AG04450 (cell line): Measurements from ENCODE around the gene MAP2K5. TPM values are rescaled to one million over a fixed set of nuclear protein-coding genes. Genes with fewer than 3 reads are reported as not detected.

Experiments
- CTCF ChIA-PET: fragments of 300-600, 350-600 bp; formaldehyde crosslinking; extraction: SDS; loops from one replicate; lab custom pipeline; 2022; ENCODE audit warnings: antibody characterized with exemption, inconsistent platforms; lab: Charles Lee
- POLR2A ChIA-PET: fragments of 350-600 bp; formaldehyde crosslinking; extraction: SDS; loops from one replicate; lab custom pipeline; 2021; ENCODE audit warnings: antibody characterized with exemption, inconsistent platforms; lab: Yijun Ruan, JAX
- DNase-seq: peaks from one replicate; pipeline ENCODE4 v3.0.0-alpha.2; 2011; ENCODE audit warnings: low read depth, low spot score
- H3K27ac ChIP-seq: one replicate; pipeline ENCODE4 v1.5.1; 2012; ENCODE audit warnings: low read depth, low read length, control low read depth
- H3K27me3 ChIP-seq: one replicate; pipeline ENCODE4 v1.6.0; 2012; ENCODE audit warnings: low read length; ENCODE audit not compliant: control insufficient read depth, insufficient read depth
- H3K4me3 ChIP-seq: 2 replicates; pipeline ENCODE4 v1.5.1; 2011; ENCODE audit warnings: mild to moderate bottlenecking, low read depth, low read length, control low read depth
- H3K9me3 ChIP-seq: 2 replicates; pipeline ENCODE4 v1.5.1; 2012; ENCODE audit warnings: low read length; ENCODE audit not compliant: control insufficient read depth, insufficient read depth
- CTCF ChIP-seq: IDR thresholded peaks from 2 replicates; pipeline ENCODE4 v1.5.1; 2011; ENCODE audit warnings: low read depth, low read length, control low read depth, inconsistent platforms
- polyA plus RNA-seq: library from polyadenylated mRNA; depleted of rRNA; stranded (reverse); fragments of >200 nt; gene quantifications from 2 replicates; pipeline ENCODE4 v1.2.3, GENCODE V29; 2011

MAP2K5 gene
- polyA plus RNA-seq, 1 experiment: 5.4 TPM

GRCh38 chr15:67606742-67607141 is 64.2 kb downstream of the MAP2K5 start:
- Histone ChIP-seq H3K27ac (no peak overlapping the region), H3K9me3 (no peaks in the 10 kb centered on the region), H3K27me3 (no peaks in the 10 kb centered on the region), H3K4me3 (no peak overlapping the region)
- TF ChIP-seq CTCF: no peak
- CTCF ChIA-PET: no interaction called here
- no peak for DNase-seq
- POLR2A ChIA-PET: no interaction called here

GRCh38 chr15:67607329-67607728 is 64.8 kb downstream of the MAP2K5 start:
- CTCF ChIA-PET: no interaction called here
- no peak for TF ChIP-seq CTCF
- no peaks in the 10 kb centered on the region for H3K27me3 ChIP-seq
- H3K4me3 ChIP-seq: no peak overlapping the region
- no peaks in the 10 kb centered on the region for H3K9me3 ChIP-seq
- no peak for DNase-seq
- no peak overlapping the region for H3K27ac ChIP-seq
- POLR2A ChIA-PET: no interaction called here

GRCh38 chr15:67607959-67608637 is 65.6 kb downstream of the MAP2K5 start:
- POLR2A ChIA-PET: no interaction called here
- H3K9me3 ChIP-seq: no peaks in the 10 kb centered on the region
- DNase-seq: no peak
- no peak for TF ChIP-seq CTCF
- no peak overlapping the region for H3K27ac ChIP-seq
- CTCF ChIA-PET: no interaction called here
- no peak overlapping the region for H3K4me3 ChIP-seq
- no peaks in the 10 kb centered on the region for H3K27me3 ChIP-seq

GRCh38 chr15:67608638-67608959 is 66.1 kb downstream of the MAP2K5 start:
- Histone ChIP-seq H3K27me3 (no peaks in the 10 kb centered on the region), H3K4me3 (no peak overlapping the region), H3K27ac (no peak overlapping the region), H3K9me3 (no peaks in the 10 kb centered on the region)
- ChIA-PET CTCF (no interaction called here), POLR2A (no interaction called here)
- no peak for TF ChIP-seq CTCF
- no peak for DNase-seq

GRCh38 chr15:67611370-67612369 is 69.2 kb downstream of the MAP2K5 start:
- Histone ChIP-seq H3K4me3 (no peak overlapping the region), H3K27ac (peak overlapping the region; percentile 23), H3K27me3 (no peaks in the 10 kb centered on the region), H3K9me3 (no peaks in the 10 kb centered on the region)
- peak; percentile 70 for DNase-seq
- POLR2A ChIA-PET: interaction anchor here (0.6 to 1.3 kb wide), 6 partner anchors 18 to 434 kb away, joined by 3 to 6 read pairs (median 4); partner anchors contain the start of gene MAP2K5
- CTCF ChIA-PET: no interaction called here
- no peak for TF ChIP-seq CTCF
